DOHH2 (cell line): Measurements from ENCODE around the gene KIF5C.

Source experiments
- H3F3A ChIP-seq: fragments of 200-600 bp; sonication (generic), shearing (Covaris generic); 2 replicates; pipeline ENCODE4 v1.6.0; 2016; ENCODE audit warnings: antibody characterized with exemption, mild to moderate bottlenecking; ENCODE audit not compliant: control insufficient read depth, insufficient read depth
- H3K27ac ChIP-seq: fragments of 200-600 bp; sonication (generic); 2 replicates; pipeline ENCODE4 v1.5.1; 2014; ENCODE audit warnings: low read depth, mild to moderate bottlenecking, low read length, moderate library complexity
- H3K27me3 ChIP-seq: fragments of 200-600 bp; sonication (generic); 2 replicates; pipeline ENCODE4 v1.6.1; 2014; ENCODE audit warnings: mild to moderate bottlenecking, low read length, mixed read lengths; ENCODE audit not compliant: control insufficient read depth
- H3K36me3 ChIP-seq: fragments of 200-600 bp; sonication (generic); 2 replicates; pipeline ENCODE4 v1.6.1; 2014; ENCODE audit warnings: mild to moderate bottlenecking, low read length, moderate library complexity, mixed read lengths; ENCODE audit not compliant: control insufficient read depth
- H3K4me1 ChIP-seq: fragments of 200-600 bp; sonication (generic); 2 replicates; pipeline ENCODE4 v1.6.1; 2014; ENCODE audit warnings: mild to moderate bottlenecking, low read length, mixed read lengths; ENCODE audit not compliant: control insufficient read depth
- H3K4me2 ChIP-seq: fragments of 200-600 bp; sonication (generic); 2 replicates; pipeline ENCODE4 v1.6.0; 2014; ENCODE audit warnings: mild to moderate bottlenecking, low read length, moderate library complexity
- H3K4me3 ChIP-seq: fragments of 200-600 bp; sonication (generic); 2 replicates; pipeline ENCODE4 v1.5.1; 2014; ENCODE audit warnings: mild to moderate bottlenecking, low read length, mixed read lengths
- H3K79me2 ChIP-seq: fragments of 200-600 bp; sonication (generic); 2 replicates; pipeline ENCODE4 v1.6.1; 2014; ENCODE audit warnings: mild to moderate bottlenecking, low read length, mixed read lengths; ENCODE audit not compliant: control insufficient read depth
- H3K9me2 ChIP-seq: fragments of 200-600 bp; sonication (generic); replicated peaks from 2 replicates; pipeline ENCODE4 v1.6.1; 2014; ENCODE audit warnings: mild to moderate bottlenecking, low read length, mixed read lengths; ENCODE audit not compliant: control insufficient read depth
- H3K9me3 ChIP-seq: fragments of 200-600 bp; sonication (generic); 2 replicates; pipeline ENCODE4 v1.6.1; 2014; ENCODE audit warnings: antibody characterized with exemption, low read length, mixed read lengths; ENCODE audit not compliant: control insufficient read depth, insufficient read depth
- H4K20me1 ChIP-seq: fragments of 200-600 bp; sonication (generic); 2 replicates; pipeline ENCODE4 v1.6.0; 2014; ENCODE audit warnings: low read depth, mild to moderate bottlenecking, antibody characterized with exemption, low read length, moderate library complexity; ENCODE audit not compliant: control insufficient read depth, insufficient read depth
- CTCF ChIP-seq: fragments of 200-600 bp; sonication (generic); IDR thresholded peaks from one replicate; pipeline ENCODE4 v1.5.1; 2014; ENCODE audit warnings: antibody characterized with exemption, mild to moderate bottlenecking, low read depth, low read length; ENCODE audit not compliant: poor library complexity, severe bottlenecking
- EZH2phosphoT487 ChIP-seq: fragments of 200-600 bp; sonication (generic); IDR thresholded peaks from 2 replicates; pipeline ENCODE4 v1.6.1; 2017; ENCODE audit warnings: borderline replicate concordance, mild to moderate bottlenecking, antibody characterized with exemption, low read length, moderate library complexity, mixed read lengths

Gene KIF5C

DNA sequence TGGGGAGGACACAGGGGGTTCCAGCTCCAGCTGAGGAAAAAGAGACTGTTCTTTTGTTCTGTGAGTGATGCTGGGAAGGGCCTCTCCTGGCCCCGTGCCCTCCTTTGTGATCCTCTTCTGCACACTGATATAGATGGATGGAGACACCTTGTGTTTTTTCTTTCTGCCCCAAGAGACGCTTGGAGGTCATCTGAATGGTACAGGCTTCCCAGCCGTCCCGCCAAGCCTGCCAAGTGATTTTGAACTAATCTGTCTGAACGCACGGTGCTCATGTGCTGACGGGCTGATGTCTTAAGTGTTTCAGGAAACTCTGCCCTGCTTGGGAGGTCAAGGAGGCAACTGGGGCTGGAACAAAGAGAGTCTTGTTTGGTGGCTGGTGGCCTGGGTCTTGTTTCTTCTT is 57.5 kb downstream of the KIF5C start:
- no peaks in the 10 kb centered on the region for H3F3A ChIP-seq
- H3K36me3 ChIP-seq: peaks cover 10% of the 10 kb centered on the region
- H3K4me3 ChIP-seq: no peak overlapping the region

GRCh38 chr2:148933456-148933855 is 58.4 kb downstream of the KIF5C start:
- Histone ChIP-seq H3K27ac (no peak overlapping the region), H3K27me3 (no peaks in the 10 kb centered on the region), H3K4me3 (no peak overlapping the region), H3K79me2 (no peaks in the 10 kb centered on the region), H3K9me3 (no peaks in the 10 kb centered on the region), H3K4me1 (no peaks in the 10 kb centered on the region), H4K20me1 (no peaks in the 10 kb centered on the region), H3K36me3 (peaks cover 10% of the 10 kb centered on the region), H3F3A (no peaks in the 10 kb centered on the region), H3K9me2 (no peaks in the 10 kb centered on the region), H3K4me2 (no peak overlapping the region)
- TF ChIP-seq EZH2phosphoT487: no peak

More for the DNA sequence above, 57.5 kb downstream of the KIF5C start:
- Histone ChIP-seq H3K4me1 (peaks cover 2% of the 10 kb centered on the region; the same call in 1 of the 2 replicates), H3K4me2 (no peak overlapping the region), H4K20me1 (no peaks in the 10 kb centered on the region), H3K79me2 (no peaks in the 10 kb centered on the region), H3K27ac (no peak overlapping the region), H3K27me3 (no peaks in the 10 kb centered on the region), H3K9me3 (no peaks in the 10 kb centered on the region), H3K9me2 (no peaks in the 10 kb centered on the region)
- TF ChIP-seq EZH2phosphoT487 (no peak), CTCF (no peak)

GRCh38 chr2:148935791-148936190 is 60.8 kb downstream of the KIF5C start:
- no peaks in the 10 kb centered on the region for H3K27me3 ChIP-seq
- no peak overlapping the region for H3K27ac ChIP-seq
- H3K4me2 ChIP-seq: no peak overlapping the region
- no peaks in the 10 kb centered on the region for H4K20me1 ChIP-seq
- H3K36me3 ChIP-seq: peaks cover 6% of the 10 kb centered on the region
- no peaks in the 10 kb centered on the region for H3F3A ChIP-seq
- no peaks in the 10 kb centered on the region for H3K9me2 ChIP-seq
- no peaks in the 10 kb centered on the region for H3K79me2 ChIP-seq
- no peaks in the 10 kb centered on the region for H3K9me3 ChIP-seq
- no peaks in the 10 kb centered on the region for H3K4me1 ChIP-seq
- no peak overlapping the region for H3K4me3 ChIP-seq
- TF ChIP-seq CTCF (no peak), EZH2phosphoT487 (no peak)

GRCh38 chr2:148936857-148937450 is 61.9 kb downstream of the KIF5C start:
- H3K27ac ChIP-seq: no peak overlapping the region

More at GRCh38 chr2:148936857-148937450, 61.9 kb downstream of the KIF5C start:
- Histone ChIP-seq H3K9me3 (no peaks in the 10 kb centered on the region), H3K27me3 (no peaks in the 10 kb centered on the region), H3F3A (no peaks in the 10 kb centered on the region), H3K4me1 (no peaks in the 10 kb centered on the region), H3K4me3 (no peak overlapping the region), H3K4me2 (no peak overlapping the region), H3K9me2 (no peaks in the 10 kb centered on the region), H3K79me2 (no peaks in the 10 kb centered on the region), H3K36me3 (peaks cover 6% of the 10 kb centered on the region), H4K20me1 (no peaks in the 10 kb centered on the region)
- TF ChIP-seq EZH2phosphoT487 (no peak), CTCF (peak; percentile 28)
